ENCODE results near the gene R3HDML. TPM values are rescaled to one million over a fixed set of nuclear protein-coding genes. Genes with fewer than 3 reads are reported as not detected.

R3HDML gene
- polyA plus RNA-seq, 3 donors: not detected

DNA sequence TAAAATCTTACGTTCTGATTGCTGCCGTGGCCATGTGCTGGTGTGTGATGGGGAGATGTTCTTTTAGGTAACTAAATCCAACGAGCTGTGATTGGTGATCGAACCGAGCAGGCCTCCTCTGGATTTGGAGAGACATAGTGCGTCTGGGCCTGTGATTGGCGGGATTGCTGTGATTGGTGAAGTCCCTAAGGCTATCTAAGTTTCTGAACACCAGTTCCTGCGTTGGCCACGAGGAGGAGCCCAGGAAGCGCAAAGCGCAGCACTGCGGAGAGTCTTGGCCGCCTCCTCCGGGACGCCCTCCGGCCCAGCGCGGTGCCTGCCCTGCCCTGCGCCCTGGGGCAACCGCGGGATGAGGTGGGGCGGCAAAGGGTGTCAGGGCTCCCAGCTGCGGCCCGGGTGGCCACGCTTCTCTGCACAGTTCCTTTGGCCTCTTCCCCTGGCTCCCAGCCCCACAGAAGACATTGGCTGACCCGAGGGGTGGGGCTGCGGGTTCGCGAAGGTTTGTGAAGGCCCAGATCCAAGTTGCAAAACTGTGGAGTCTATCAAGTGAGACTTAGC lies 51.7 kb downstream of the R3HDML start:
- Mint-ChIP-seq H3K4me1 (peaks cover 6% of the 10 kb centered on the region), H3K36me3 (no peaks in the 10 kb centered on the region), H3K27ac (no peak overlapping the region), H3K4me3 (peak overlapping the region in 1 of 2 donors; percentile 70), H3K27me3 (ENCODE audit: low read depth in 3 of 3) (peaks cover 12 to 17% (median 17%) of the 10 kb centered on the region in 3 donors), H3K9me3 (peaks cover 0 to 2% (median 0%) of the 10 kb centered on the region in 7 donors)
- peak; percentile 32 to 61 (median 45) for DNase-seq
- Histone ChIP-seq H4K20me1 (ENCODE audit: insufficient read depth, low read length) (no peaks in the 10 kb centered on the region), H2AFZ (ENCODE audit: insufficient read depth, low read depth, low read length, poor library complexity, severe bottlenecking) (peak overlapping the region; percentile 44), H3K9me3 (replicated peaks in 1 of 2; ENCODE audit: control insufficient read depth in 1 of 2, insufficient read depth in 1 of 2, low read length in 2 of 2) (no peaks in the 10 kb centered on the region), H3K27ac (ENCODE audit: low read depth in 1 of 2, low read length in 2 of 2) (no peak overlapping the region), H3K4me1 (ENCODE audit: control insufficient read depth in 1 of 2, insufficient read depth in 2 of 2, low read length in 2 of 2) (peaks cover 0 to 6% of the 10 kb centered on the region in 2 donors), H3K27me3 (ENCODE audit: control insufficient read depth in 2 of 2, insufficient read depth in 2 of 2, low read length in 2 of 2) (peaks cover 0 to 7% of the 10 kb centered on the region in 2 donors), H3K4me3 (replicated peaks in 1 of 3; ENCODE audit: low read depth in 2 of 3, low read length in 3 of 3) (no peak overlapping the region), H3K4me2 (replicated peaks; ENCODE audit: extremely low read depth, low read length, poor library complexity, severe bottlenecking) (no peak overlapping the region), H3K9ac (ENCODE audit: insufficient read depth, low read length, poor library complexity, severe bottlenecking) (no peak overlapping the region), H3K79me2 (ENCODE audit: insufficient read depth, low read length) (no peaks in the 10 kb centered on the region), H3K36me3 (replicated peaks in 1 of 2; ENCODE audit: control insufficient read depth in 1 of 2, insufficient read depth in 2 of 2, low read length in 2 of 2) (no peaks in the 10 kb centered on the region)
- TF ChIP-seq, protein P1, sequence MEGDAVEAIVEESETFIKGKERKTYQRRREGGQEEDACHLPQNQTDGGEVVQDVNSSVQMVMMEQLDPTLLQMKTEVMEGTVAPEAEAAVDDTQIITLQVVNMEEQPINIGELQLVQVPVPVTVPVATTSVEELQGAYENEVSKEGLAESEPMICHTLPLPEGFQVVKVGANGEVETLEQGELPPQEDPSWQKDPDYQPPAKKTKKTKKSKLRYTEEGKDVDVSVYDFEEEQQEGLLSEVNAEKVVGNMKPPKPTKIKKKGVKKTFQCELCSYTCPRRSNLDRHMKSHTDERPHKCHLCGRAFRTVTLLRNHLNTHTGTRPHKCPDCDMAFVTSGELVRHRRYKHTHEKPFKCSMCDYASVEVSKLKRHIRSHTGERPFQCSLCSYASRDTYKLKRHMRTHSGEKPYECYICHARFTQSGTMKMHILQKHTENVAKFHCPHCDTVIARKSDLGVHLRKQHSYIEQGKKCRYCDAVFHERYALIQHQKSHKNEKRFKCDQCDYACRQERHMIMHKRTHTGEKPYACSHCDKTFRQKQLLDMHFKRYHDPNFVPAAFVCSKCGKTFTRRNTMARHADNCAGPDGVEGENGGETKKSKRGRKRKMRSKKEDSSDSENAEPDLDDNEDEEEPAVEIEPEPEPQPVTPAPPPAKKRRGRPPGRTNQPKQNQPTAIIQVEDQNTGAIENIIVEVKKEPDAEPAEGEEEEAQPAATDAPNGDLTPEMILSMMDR (IDR thresholded peaks at IDR 0.05): peak; percentile 86
- intact Hi-C loops (cut with micrococcal nuclease): loop anchor here (5.0 to 10.0 kb wide), 4 partner anchors 76 to 476 kb away; no protein-coding TSS in a partner anchor
- WGBS (ENCODE audit: insufficient coverage): 8% methylated on average over 29 of the region's 29 CpGs

DNA sequence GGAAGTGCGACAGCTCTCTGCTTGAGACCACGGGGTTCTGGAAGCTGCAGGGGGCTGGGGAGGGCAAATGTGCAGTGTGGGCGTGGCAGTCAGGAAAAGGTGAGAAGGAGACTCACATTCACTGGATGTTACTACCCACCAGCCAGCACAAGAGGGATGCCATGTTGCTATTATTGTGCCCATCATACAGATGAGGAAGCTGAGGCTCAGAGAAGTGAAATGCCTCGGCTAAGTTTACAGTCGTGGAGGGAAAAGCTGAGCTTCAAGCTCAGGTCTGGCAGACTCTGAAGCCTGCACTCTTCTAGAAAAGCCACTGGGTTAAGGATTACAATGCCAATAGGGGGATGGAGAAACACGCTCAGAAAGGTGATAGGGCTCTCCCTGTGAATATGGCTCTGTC lies 53.0 kb downstream of the R3HDML start:
- Histone ChIP-seq H3K36me3 (replicated peaks in 1 of 2; ENCODE audit: control insufficient read depth in 1 of 2, insufficient read depth in 2 of 2, low read length in 2 of 2) (no peaks in the 10 kb centered on the region), H4K20me1 (ENCODE audit: insufficient read depth, low read length) (no peaks in the 10 kb centered on the region), H3K27ac (ENCODE audit: low read depth in 1 of 2, low read length in 2 of 2) (no peak overlapping the region), H3K79me2 (ENCODE audit: insufficient read depth, low read length) (no peaks in the 10 kb centered on the region), H3K4me3 (replicated peaks in 1 of 3; ENCODE audit: low read depth in 2 of 3, low read length in 3 of 3) (no peak overlapping the region), H3K27me3 (ENCODE audit: control insufficient read depth in 2 of 2, insufficient read depth in 2 of 2, low read length in 2 of 2) (peaks cover 0 to 7% of the 10 kb centered on the region in 2 donors), H3K4me1 (ENCODE audit: control insufficient read depth in 1 of 2, insufficient read depth in 2 of 2, low read length in 2 of 2) (peaks cover 0 to 6% of the 10 kb centered on the region in 2 donors), H3K9ac (ENCODE audit: insufficient read depth, low read length, poor library complexity, severe bottlenecking) (no peak overlapping the region), H3K4me2 (replicated peaks; ENCODE audit: extremely low read depth, low read length, poor library complexity, severe bottlenecking) (no peak overlapping the region), H2AFZ (ENCODE audit: insufficient read depth, low read depth, low read length, poor library complexity, severe bottlenecking) (no peak overlapping the region), H3K9me3 (replicated peaks in 1 of 2; ENCODE audit: control insufficient read depth in 1 of 2, insufficient read depth in 1 of 2, low read length in 2 of 2) (no peaks in the 10 kb centered on the region)
- TF ChIP-seq, protein P1 (IDR thresholded peaks at IDR 0.05): no peak
- Mint-ChIP-seq H3K9me3 (peaks cover 0 to 2% (median 0%) of the 10 kb centered on the region in 7 donors), H3K4me1 (peaks cover 10% of the 10 kb centered on the region), H3K27me3 (ENCODE audit: low read depth in 3 of 3) (peaks cover 13 to 17% (median 14%) of the 10 kb centered on the region in 3 donors), H3K36me3 (no peaks in the 10 kb centered on the region), H3K27ac (no peak overlapping the region), H3K4me3 (no peak overlapping the region)
- 80% methylated on average over 4 of the region's 6 CpGs for WGBS (ENCODE audit: insufficient coverage)
- no peak for DNase-seq
- intact Hi-C loops (cut with micrococcal nuclease): loop anchor here (5.0 to 10.0 kb wide), 4 partner anchors 75 to 475 kb away; no protein-coding TSS in a partner anchor
